ENCODE data around the gene NARS2. TPM values are rescaled to one million over a fixed set of nuclear protein-coding genes. Genes with fewer than 3 reads are reported as not detected.
A peak's percentile ranks its signal among the peaks of the same experiment; 100 is the strongest.

The NARS2 gene
- total RNA-seq, 1 donor from 2014 or later = 17.5 TPM

- intact Hi-C loops (cut with DNase I) = no loop called here
- Histone ChIP-seq H3K4me1 (peaks cover 18% of the 10 kb centered on the region), H3K36me3 (no peaks in the 10 kb centered on the region), H3K4me3 (no peak overlapping the region), H3K9me3 (no peaks in the 10 kb centered on the region), H3K27me3 (no peaks in the 10 kb centered on the region), H3K27ac (peak overlapping the region; percentile 28)
- peak; percentile 71 for ATAC-seq
- no peak for TF ChIP-seq CTCF (IDR thresholded peaks at IDR 0.05)
- no peak for DNase-seq
Measured at GRCh38 chr11:78424334-78425270, 150.1 kb downstream of the NARS2 start.

GRCh38 chr11:78423241-78423640 lies 151.4 kb downstream of the NARS2 start:
- Histone ChIP-seq H3K4me1 (peaks cover 31% of the 10 kb centered on the region), H3K9me3 (no peaks in the 10 kb centered on the region), H3K27me3 (no peaks in the 10 kb centered on the region), H3K4me3 (no peak overlapping the region), H3K36me3 (no peaks in the 10 kb centered on the region), H3K27ac (no peak overlapping the region)
- no peak for TF ChIP-seq CTCF (IDR thresholded peaks at IDR 0.05)
- DNase-seq (no peak), ATAC-seq (no peak)
- intact Hi-C loops (cut with DNase I) = no loop called here

GRCh38 chr11:78420796-78421209 lies 153.9 kb downstream of the NARS2 start:
- DNase-seq = peak; percentile 89
- H3K4me3 ChIP-seq = no peak overlapping the region
- H3K9me3 ChIP-seq = no peaks in the 10 kb centered on the region
- peaks cover 29% of the 10 kb centered on the region for H3K4me1 ChIP-seq
- H3K36me3 ChIP-seq = no peaks in the 10 kb centered on the region
- ATAC-seq = peak; percentile 1
- intact Hi-C loops (cut with DNase I) = no loop called here
- TF ChIP-seq CTCF (IDR thresholded peaks at IDR 0.05) = no peak
- H3K27me3 ChIP-seq = no peaks in the 10 kb centered on the region
- H3K27ac ChIP-seq = no peak overlapping the region

- intact Hi-C loops (cut with DNase I) = no loop called here
- DNase-seq (peak; percentile 69), ATAC-seq (peak; percentile 3)
- peak; percentile 75 for TF ChIP-seq CTCF (IDR thresholded peaks at IDR 0.05)
- peak overlapping the region; percentile 59 for H3K27ac ChIP-seq
- H3K27me3 ChIP-seq = no peaks in the 10 kb centered on the region
- no peaks in the 10 kb centered on the region for H3K9me3 ChIP-seq
- no peaks in the 10 kb centered on the region for H3K36me3 ChIP-seq
- peaks cover 34% of the 10 kb centered on the region for H3K4me1 ChIP-seq
- no peak overlapping the region for H3K4me3 ChIP-seq
Measured at GRCh38 chr11:78420255-78420764, 154.4 kb downstream of the NARS2 start.

- Histone ChIP-seq H3K27ac (peak overlapping the region; percentile 59), H3K9me3 (no peaks in the 10 kb centered on the region), H3K36me3 (no peaks in the 10 kb centered on the region), H3K4me3 (peak overlapping the region; percentile 78), H3K4me1 (peaks cover 39% of the 10 kb centered on the region), H3K27me3 (no peaks in the 10 kb centered on the region)
- ATAC-seq (peak; percentile 5), DNase-seq (no peak)
- intact Hi-C loops (cut with DNase I) = loop anchor here (10.0 kb wide), 1 partner anchor 195 kb away; no protein-coding TSS in a partner anchor
- TF ChIP-seq CTCF (IDR thresholded peaks at IDR 0.05) = no peak
Measured at GRCh38 chr11:78419327-78419726, 155.3 kb downstream of the NARS2 start.
